ENCODE data around the gene SLC24A4. TPM values are rescaled to one million over a fixed set of nuclear protein-coding genes. Genes with fewer than 3 reads are reported as not detected.

The SLC24A4 gene
- polyA plus RNA-seq, 4 donors, result 0.20 to 0.37 (median 0.27) TPM

- DNase-seq (ENCODE audit: low read depth in 4 of 4, low spot score in 2 of 4), result no peak
Observed at GRCh38 chr14:92360651-92361370, 37.8 kb downstream of the SLC24A4 start.

- no peak for DNase-seq (ENCODE audit: low read depth in 4 of 4, low spot score in 2 of 4)
Observed at GRCh38 chr14:92362781-92363235, 39.8 kb downstream of the SLC24A4 start.

- DNase-seq (ENCODE audit: low read depth in 4 of 4, low spot score in 2 of 4), result no peak
Observed at GRCh38 chr14:92366237-92366636, 43.3 kb downstream of the SLC24A4 start.

- DNase-seq (ENCODE audit: low read depth in 4 of 4, low spot score in 2 of 4), result no peak
Observed at GRCh38 chr14:92368001-92368400, 45.0 kb downstream of the SLC24A4 start.

GRCh38 chr14:92369097-92369496, 46.1 kb downstream of the SLC24A4 start:
- DNase-seq (ENCODE audit: low read depth in 4 of 4, low spot score in 2 of 4), result no peak

GRCh38 chr14:92372230-92372629, 49.3 kb downstream of the SLC24A4 start:
- DNase-seq (ENCODE audit: low read depth in 4 of 4, low spot score in 2 of 4), result no peak

- no peak for DNase-seq (ENCODE audit: low read depth in 4 of 4, low spot score in 2 of 4)
Observed at GRCh38 chr14:92373336-92373735, 50.4 kb downstream of the SLC24A4 start.

- no peak for DNase-seq (ENCODE audit: low read depth in 4 of 4, low spot score in 2 of 4)
Observed at GRCh38 chr14:92380131-92380530, 57.2 kb downstream of the SLC24A4 start.

GRCh38 chr14:92380582-92380981, 57.6 kb downstream of the SLC24A4 start:
- DNase-seq (ENCODE audit: low read depth in 4 of 4, low spot score in 2 of 4), result no peak

GRCh38 chr14:92382677-92383076, 59.7 kb downstream of the SLC24A4 start:
- no peak for DNase-seq (ENCODE audit: low read depth in 4 of 4, low spot score in 2 of 4)

- DNase-seq (ENCODE audit: low read depth in 4 of 4, low spot score in 2 of 4), result no peak
Observed at GRCh38 chr14:92383805-92384204, 60.8 kb downstream of the SLC24A4 start.

GRCh38 chr14:92384461-92385133, 61.6 kb downstream of the SLC24A4 start:
- no peak for DNase-seq (ENCODE audit: low read depth in 4 of 4, low spot score in 2 of 4)

- no peak for DNase-seq (ENCODE audit: low read depth in 4 of 4, low spot score in 2 of 4)
Observed at GRCh38 chr14:92385561-92385960, 62.6 kb downstream of the SLC24A4 start.

- DNase-seq (ENCODE audit: low read depth in 4 of 4, low spot score in 2 of 4), result no peak
Observed at GRCh38 chr14:92386165-92386564, 63.2 kb downstream of the SLC24A4 start.

- DNase-seq (ENCODE audit: low read depth in 4 of 4, low spot score in 2 of 4), result no peak
Observed at GRCh38 chr14:92386637-92387036, 63.7 kb downstream of the SLC24A4 start.

- no peak for DNase-seq (ENCODE audit: low read depth in 4 of 4, low spot score in 2 of 4)
Observed at GRCh38 chr14:92387578-92387977, 64.6 kb downstream of the SLC24A4 start.

- DNase-seq (ENCODE audit: low read depth in 4 of 4, low spot score in 2 of 4), result no peak
Observed at GRCh38 chr14:92389598-92390158, 66.7 kb downstream of the SLC24A4 start.

GRCh38 chr14:92391726-92392125, 68.8 kb downstream of the SLC24A4 start:
- no peak for DNase-seq (ENCODE audit: low read depth in 4 of 4, low spot score in 2 of 4)

- no peak for DNase-seq (ENCODE audit: low read depth in 4 of 4, low spot score in 2 of 4)
Observed at GRCh38 chr14:92392711-92393110, 69.7 kb downstream of the SLC24A4 start.

GRCh38 chr14:92397150-92397952, 74.4 kb downstream of the SLC24A4 start:
- DNase-seq (ENCODE audit: low read depth in 4 of 4, low spot score in 2 of 4), result no peak

GRCh38 chr14:92397953-92398564, 75.1 kb downstream of the SLC24A4 start:
- DNase-seq (ENCODE audit: low read depth in 4 of 4, low spot score in 2 of 4), result no peak
